ENCODE results near the gene ABCB8.

The ABCB8 gene

DNA sequence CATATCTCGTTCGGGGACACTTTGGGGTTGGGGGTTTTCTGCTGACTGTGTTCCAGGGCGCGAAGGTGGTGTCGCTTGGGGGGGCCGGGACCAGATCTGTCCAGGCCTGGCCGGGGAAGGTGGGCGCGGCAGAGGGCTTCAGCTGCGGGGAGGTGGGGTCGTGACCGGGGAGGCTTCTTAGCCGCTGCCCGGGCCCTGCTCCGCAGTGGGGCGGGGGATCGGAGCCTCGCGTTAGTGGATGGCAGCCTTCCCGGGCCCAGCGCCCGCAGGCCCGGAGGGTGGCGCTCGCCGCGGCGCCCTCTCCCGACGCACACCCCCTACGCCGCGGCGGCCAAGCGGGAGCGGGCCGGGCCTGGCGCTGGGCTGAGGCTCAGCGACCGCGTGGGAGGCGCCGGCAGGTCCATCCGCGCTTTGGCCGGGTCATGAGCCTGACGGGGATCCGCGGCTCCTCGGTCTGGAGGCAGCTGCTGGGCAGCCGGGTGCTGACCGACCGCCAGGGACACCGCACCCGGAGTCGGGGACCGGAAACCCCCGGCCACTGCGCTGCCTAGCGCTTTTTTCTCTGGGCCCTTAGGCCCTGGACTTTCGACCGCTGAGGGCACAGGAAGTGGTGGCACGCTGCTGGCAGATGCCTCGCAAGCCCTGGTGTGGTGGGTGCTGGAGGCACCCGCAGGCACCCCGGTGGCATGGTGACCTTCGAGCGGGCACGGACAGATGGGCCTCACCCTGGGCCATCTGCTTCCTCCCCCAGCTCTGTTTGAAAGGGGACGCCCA lies 59.2 kb downstream of the ABCB8 start:
- DNase-seq (ENCODE audit: low spot score) = peak; percentile 91

DNA sequence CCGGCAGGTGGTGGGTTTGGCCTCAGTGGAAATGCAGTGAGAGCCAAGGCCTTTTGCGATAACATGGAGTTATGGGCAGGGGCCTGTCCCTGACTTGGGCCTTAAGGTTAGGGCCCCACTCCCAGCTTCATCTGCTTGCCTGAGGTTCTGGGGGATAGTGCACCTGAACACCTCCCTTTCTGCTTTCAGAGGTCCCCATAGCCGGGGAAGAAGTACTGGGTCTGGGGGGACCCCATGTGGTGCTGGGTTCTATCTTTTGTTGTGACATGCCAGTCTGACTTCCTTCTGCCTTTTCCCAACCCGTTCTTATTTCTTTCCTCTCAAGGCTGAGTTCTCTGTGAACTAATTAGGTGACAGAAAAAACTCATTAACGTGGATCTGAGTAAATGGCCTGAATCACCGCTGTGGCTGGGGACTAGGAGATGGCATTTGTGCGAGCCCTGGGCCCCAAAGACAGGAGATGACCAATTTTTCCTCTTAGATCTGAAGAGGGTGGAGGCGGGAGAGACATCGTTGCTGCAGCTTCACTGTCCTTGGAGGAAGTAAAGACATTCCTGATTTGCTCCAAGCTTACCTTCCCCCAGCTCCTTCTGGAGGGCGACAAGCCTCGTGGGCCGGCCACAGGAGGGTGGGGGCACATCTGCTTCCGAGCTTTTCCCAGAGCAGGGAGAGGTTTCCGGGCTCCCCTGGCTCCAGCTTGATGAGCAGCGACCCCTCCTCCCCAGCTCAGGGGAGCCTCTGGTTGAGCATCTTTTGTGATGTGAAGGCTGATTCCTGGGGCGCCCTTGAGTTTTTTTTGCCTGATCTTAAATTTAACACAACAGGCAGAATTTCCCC lies 60.0 kb downstream of the ABCB8 start:
- DNase-seq (ENCODE audit: low spot score) = peak; percentile 49

DNA sequence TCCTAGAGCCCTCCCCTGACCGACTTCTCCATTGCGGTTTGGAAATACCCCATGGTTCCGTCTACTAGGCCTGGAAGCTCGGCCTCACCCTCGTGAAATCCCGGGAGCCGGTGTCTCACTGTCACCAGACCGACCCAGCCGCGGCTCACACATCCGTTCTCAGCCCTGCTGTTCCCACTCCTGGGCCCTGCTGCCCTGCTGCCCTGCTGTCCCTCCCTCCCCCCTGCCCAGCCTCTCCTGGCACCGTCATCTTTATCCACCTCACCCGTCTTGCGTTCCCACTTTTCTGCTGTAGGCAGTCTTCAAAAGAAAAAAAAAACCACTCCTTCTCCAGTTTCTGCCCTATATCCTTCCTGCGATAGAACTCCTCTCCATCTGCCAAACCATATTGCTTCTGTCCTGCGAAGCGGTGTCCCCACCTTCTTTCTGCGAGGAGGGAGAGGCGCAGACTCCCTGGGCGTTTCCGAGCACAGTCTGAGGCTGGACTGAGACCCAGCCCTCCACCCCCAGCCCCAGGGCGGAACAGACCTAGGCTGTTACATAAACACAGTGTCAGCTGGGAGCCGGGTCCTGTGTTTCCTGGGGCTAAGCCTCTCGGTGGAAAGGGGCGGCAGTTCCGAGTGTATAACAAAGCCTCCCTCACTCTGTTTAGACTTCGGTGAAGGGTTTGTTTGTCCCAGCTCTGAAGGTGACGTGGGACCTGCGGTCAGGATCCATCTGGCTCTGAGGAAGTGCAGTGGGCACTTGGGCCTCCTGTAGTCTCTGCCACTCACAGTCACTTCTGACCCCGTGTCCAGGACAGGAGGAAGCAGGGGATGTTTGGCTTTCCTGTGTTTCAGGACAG lies 60.8 kb downstream of the ABCB8 start:
- peak; percentile 58 for DNase-seq (ENCODE audit: low spot score)

DNA sequence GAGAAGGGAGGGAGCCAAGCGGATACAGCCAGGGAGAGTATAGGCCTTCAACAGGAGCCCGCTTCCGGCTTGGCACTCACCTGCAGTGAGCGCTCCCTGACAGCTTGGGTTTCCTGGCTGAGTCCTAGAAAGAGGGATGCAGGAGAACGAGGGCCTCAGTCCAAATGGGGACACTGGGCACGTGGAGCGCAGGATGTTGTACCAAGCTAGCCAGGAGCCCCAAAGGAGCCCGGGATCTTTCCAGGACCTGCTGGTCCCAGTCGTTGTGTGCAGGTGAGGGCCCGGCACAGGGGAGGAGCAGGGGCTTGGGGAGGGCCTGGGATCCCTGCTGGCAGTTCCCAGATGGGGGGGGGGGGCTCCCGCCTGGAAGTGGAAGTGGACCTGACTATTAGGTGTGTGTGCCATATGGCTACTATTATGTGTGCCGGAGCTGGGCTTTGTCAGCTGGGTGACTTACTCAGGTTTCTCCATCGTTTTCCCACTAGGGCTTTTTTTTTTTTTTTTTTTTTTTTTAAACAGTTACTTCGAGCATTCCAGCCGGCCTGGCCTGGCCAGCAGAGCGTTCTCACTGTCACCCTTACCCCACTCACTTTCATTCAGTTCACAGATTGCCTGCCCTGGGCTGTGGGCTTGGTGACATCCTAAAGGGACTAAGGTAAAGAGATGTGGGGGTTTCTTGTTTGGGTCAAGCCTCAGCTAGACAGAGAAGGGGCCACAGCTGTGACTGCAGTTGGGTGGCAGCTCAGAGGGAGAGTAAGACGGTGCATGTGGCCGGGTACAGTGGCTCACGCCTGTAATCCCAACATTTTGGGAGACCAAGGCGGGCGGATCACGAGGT lies 61.9 kb downstream of the ABCB8 start:
- no peak for DNase-seq (ENCODE audit: low spot score)

DNA sequence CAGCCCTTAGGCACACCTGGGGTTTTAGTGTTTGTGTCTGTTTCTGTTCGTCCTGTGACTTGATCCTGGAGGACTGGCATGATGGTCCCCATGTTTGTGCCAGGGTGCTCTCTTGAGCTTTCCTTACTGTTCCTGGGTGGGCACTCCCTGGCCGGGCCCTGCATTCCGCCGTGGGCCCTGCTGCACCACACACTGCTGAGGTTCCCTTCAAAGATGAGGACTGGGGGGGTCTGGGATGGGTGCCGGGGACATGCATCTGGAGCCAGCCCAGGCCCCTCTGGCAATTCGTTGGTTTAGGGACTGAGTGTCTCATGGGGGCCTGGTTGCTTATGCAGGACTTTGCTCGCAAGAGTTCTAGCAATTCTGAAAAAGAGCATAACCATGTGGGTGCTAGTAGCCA lies 62.8 kb downstream of the ABCB8 start:
- DNase-seq (ENCODE audit: low spot score) = no peak

DNA sequence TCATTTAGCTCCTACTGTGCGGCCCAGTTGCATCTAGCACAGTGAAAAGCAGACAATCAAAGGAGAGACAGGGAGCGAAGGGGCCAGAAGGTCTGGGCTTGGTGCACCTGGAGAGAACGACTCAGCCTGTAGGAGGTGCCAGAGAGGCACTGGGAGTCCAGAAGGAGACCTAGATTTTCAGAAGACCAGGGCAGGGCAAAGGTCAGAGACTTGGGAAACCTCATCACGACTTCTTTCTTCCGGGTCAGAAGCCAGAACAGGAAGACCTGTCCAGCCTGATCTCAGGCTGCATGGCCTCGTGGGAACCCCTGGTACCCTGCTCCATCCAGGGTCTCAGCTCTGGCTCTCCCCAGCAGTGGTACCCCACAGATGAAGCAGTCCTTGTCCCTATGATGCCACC lies 63.2 kb downstream of the ABCB8 start:
- DNase-seq (ENCODE audit: low spot score) = no peak

DNA sequence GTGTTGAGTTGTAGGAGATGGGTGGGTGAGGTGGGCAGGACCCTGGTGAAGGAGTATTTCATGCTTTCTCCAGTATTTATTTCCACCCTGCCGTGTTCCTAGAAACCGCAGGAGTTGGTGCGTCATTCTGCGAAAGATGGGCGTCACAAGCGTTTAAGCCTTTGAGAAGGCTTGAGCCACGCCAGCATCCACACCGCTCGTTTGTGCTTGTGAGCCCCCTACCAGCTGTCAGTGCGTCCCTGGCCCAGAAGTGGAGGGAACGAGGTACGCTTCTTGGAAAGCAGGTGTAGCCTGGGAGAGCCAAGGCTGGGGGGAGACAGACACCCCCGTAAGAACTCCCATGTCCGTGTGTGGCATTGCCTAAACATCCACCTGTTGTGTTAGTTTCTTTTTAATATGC lies 63.7 kb downstream of the ABCB8 start:
- DNase-seq (ENCODE audit: low spot score) = no peak

DNA sequence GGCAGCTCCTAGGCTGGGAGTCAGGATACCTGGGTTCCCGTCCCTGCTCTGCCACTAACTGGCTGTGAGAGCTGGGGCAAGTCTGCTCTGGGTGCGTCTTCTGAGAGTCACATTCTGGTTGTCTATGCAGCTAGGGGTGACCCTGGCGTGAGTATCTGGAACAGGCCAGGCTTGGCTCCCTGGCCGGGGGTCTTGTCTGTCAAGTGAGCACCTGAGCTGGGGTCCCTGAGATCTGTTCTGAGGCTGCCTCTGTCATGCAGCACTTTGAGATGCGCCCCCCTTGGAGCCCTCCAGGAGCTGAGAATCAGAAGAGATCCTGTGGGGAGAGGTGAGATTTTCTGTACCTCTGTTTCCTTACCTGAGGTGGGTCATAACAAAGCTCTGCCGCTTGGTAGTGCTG lies 65.5 kb downstream of the ABCB8 start:
- DNase-seq (ENCODE audit: low spot score) = no peak

DNA sequence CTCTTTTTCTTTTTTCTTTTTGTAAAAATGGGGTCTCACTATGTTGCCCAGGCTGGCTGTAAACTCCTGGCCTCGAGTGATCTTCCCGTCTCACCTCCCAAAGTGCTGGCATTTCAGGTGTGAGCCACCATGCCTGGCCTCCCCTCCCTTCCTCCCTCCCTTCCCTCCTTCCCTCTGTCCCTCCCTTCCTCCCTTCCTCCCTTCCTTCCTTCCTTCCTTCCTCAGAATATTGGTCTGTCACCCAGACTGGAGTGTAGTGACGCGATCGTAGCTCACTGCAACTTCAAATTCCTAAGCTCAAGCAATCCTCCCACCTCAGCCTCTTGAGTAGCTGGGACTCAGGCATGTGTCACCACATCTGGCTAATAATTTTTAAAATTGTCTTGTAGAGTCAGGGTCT lies 66.4 kb downstream of the ABCB8 start:
- no peak for DNase-seq (ENCODE audit: low spot score)

DNA sequence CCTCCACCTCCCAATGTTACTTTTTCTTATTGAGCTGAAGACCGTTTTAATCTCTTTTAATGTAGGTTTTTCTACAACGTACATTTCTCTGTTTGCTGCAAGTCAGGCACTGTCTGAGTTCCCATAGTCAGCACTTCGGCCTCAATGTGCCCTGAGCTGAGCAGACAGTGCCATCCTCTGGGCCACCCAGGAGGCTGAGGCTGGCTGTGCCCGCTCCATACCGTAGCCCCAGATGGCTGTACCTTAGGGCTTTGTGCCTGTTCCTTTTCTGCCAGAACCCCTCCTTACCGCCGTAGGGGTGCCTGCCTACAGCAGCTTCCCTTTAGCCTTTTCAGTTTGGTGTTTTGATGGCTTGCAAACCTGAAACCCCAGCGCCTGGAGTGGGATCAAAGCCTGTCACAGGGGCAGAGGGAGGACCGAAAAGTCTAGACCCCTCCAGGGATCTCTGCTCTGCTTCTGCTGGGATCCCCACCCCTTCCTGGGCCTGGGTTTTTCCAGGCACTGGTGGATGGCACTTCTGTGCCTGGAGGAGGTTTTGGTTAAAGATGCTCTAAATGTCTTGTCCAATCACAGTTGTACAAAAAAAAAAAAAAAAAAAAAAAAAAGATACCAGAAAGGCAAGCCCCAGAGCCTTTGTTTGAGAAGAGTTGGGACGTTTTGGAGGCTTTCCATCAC lies 67.0 kb downstream of the ABCB8 start:
- DNase-seq (ENCODE audit: low spot score) = no peak

DNA sequence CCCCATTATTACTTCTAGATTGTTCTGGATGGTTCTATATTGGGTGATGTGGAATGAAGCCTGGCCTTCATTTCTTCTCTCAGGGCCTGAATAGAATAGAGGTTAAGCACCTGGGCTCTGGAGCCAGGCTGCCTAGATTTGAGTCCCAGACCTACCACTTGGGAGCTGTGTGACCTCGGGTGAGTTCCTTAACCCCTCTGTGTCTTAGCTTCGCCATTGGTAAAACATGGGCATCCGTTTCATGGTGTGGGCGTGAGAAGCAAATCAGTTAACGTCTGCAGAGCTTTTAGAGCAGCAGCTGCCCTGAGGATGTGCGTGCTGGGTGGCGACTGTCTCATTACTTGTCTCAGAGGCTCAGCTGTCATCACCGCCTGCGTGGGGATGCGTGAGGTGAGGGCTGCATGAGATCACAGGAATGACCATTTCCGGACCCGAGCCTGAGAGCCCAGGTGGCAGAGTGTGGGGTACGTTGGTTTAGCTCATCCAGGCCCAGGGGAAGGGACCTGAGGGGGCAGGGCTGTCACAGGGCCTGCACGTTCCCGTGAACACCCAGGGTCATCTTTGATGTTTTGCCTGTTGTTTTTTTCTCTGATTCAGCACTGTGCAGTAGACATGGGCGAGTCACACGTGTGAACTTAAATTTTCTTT lies 67.7 kb downstream of the ABCB8 start:
- DNase-seq (ENCODE audit: low spot score) = no peak
